ENCODE data around the gene BHLHE23. TPM values are rescaled to one million over a fixed set of nuclear protein-coding genes. Genes with fewer than 3 reads are reported as not detected.

The BHLHE23 gene
- polyA plus RNA-seq, 1 of the 3 experiments (the other 2 are of a cell fraction) = not detected

GRCh38 chr20:63009045-63009961 is 2.5 kb upstream of the BHLHE23 start:
- Histone ChIP-seq H3K9me2 (no peaks in the 10 kb centered on the region), H3K4me3 (ENCODE audit: low read depth in 2 of 2, low read length in 1 of 2) (no peak overlapping the region; a peak in 1 of 4 replicates), H3K4me2 (peak overlapping the region; percentile 34; the same call in 1 of the 2 replicates), H3K4me1 (ENCODE audit: control insufficient read depth in 1 of 2, insufficient read depth in 2 of 2, low read depth in 1 of 2, low read length in 1 of 2) (peaks cover 0 to 3% of the 10 kb centered on the region in 2 experiments; a peak in 1 of 4 replicates), H3F3A (replicated peaks; ENCODE audit: insufficient read depth) (peaks cover 4% of the 10 kb centered on the region), H3K9me3 (peaks cover 8% of the 10 kb centered on the region; the same call in 1 of the 2 replicates), H3K9ac (no peak overlapping the region), H3K36me3 (replicated peaks in 1 of 2; ENCODE audit: control insufficient read depth in 1 of 2, insufficient read depth in 2 of 2, low read length in 1 of 2) (no peaks in the 10 kb centered on the region), H2AFZ (ENCODE audit: low read depth) (no peak overlapping the region), H3K79me2 (ENCODE audit: insufficient read depth) (no peaks in the 10 kb centered on the region), H4K20me1 (ENCODE audit: insufficient read depth) (no peaks in the 10 kb centered on the region), H3K27ac (ENCODE audit: low read depth in 2 of 2, low read length in 1 of 2) (no peak overlapping the region), H3K27me3 (ENCODE audit: insufficient read depth) (peaks cover 92% of the 10 kb centered on the region)
- ChIA-PET POLR2A (interaction anchor here (1.5 kb wide), 1 partner anchor 37 kb away, joined by 3 read pairs; no protein-coding TSS in a partner anchor), CTCF (interaction anchor here (0.5 to 2.6 kb wide), 42 partner anchors 8 to 599 kb away, joined by 3 to 30 read pairs (median 4); partner anchors contain the start of gene SLC17A9)
- peak; percentile 95 for DNase-seq
- WGBS (ENCODE audit: low lambda C conversion rate) = 4% methylated on average over 22 of the region's 54 CpGs
- TF ChIP-seq, protein P1, sequence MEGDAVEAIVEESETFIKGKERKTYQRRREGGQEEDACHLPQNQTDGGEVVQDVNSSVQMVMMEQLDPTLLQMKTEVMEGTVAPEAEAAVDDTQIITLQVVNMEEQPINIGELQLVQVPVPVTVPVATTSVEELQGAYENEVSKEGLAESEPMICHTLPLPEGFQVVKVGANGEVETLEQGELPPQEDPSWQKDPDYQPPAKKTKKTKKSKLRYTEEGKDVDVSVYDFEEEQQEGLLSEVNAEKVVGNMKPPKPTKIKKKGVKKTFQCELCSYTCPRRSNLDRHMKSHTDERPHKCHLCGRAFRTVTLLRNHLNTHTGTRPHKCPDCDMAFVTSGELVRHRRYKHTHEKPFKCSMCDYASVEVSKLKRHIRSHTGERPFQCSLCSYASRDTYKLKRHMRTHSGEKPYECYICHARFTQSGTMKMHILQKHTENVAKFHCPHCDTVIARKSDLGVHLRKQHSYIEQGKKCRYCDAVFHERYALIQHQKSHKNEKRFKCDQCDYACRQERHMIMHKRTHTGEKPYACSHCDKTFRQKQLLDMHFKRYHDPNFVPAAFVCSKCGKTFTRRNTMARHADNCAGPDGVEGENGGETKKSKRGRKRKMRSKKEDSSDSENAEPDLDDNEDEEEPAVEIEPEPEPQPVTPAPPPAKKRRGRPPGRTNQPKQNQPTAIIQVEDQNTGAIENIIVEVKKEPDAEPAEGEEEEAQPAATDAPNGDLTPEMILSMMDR (IDR thresholded peaks at IDR 0.05) = peak; percentile 90
- TF ChIP-seq USF1 (IDR thresholded peaks at IDR 0.05; ENCODE audit: borderline replicate concordance, low read depth) (no peak), SMC3 (IDR thresholded peaks at IDR 0.05; ENCODE audit: low read depth, low read length) (peak; percentile 92), RAD21 (IDR thresholded peaks at IDR 0.05; ENCODE audit: low read length) (peak; percentile 90), TEAD4 (IDR thresholded peaks at IDR 0.05; ENCODE audit: borderline replicate concordance, insufficient read depth) (no peak), RFX5 (IDR thresholded peaks at IDR 0.05; ENCODE audit: low read length) (no peak)
- TF ChIP-seq, protein P2, sequence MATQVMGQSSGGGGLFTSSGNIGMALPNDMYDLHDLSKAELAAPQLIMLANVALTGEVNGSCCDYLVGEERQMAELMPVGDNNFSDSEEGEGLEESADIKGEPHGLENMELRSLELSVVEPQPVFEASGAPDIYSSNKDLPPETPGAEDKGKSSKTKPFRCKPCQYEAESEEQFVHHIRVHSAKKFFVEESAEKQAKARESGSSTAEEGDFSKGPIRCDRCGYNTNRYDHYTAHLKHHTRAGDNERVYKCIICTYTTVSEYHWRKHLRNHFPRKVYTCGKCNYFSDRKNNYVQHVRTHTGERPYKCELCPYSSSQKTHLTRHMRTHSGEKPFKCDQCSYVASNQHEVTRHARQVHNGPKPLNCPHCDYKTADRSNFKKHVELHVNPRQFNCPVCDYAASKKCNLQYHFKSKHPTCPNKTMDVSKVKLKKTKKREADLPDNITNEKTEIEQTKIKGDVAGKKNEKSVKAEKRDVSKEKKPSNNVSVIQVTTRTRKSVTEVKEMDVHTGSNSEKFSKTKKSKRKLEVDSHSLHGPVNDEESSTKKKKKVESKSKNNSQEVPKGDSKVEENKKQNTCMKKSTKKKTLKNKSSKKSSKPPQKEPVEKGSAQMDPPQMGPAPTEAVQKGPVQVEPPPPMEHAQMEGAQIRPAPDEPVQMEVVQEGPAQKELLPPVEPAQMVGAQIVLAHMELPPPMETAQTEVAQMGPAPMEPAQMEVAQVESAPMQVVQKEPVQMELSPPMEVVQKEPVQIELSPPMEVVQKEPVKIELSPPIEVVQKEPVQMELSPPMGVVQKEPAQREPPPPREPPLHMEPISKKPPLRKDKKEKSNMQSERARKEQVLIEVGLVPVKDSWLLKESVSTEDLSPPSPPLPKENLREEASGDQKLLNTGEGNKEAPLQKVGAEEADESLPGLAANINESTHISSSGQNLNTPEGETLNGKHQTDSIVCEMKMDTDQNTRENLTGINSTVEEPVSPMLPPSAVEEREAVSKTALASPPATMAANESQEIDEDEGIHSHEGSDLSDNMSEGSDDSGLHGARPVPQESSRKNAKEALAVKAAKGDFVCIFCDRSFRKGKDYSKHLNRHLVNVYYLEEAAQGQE (IDR thresholded peaks at IDR 0.05; ENCODE audit: low read depth, low read length) = no peak

Measured in SK-N-SH (cell line).